ENCODE results near the gene COX7A2L.

COX7A2L gene

GRCh38 chr2:42304059-42304713 is 56.8 kb downstream of the COX7A2L start:
- H3K27ac ChIP-seq (ENCODE audit: low read depth, low read length), result no peak overlapping the region
- no peaks in the 10 kb centered on the region for H3F3A ChIP-seq (ENCODE audit: insufficient read depth)
- peaks cover 9% of the 10 kb centered on the region for H3K36me3 ChIP-seq (ENCODE audit: low read length)
- H3K79me2 ChIP-seq (ENCODE audit: insufficient read depth, low read length), result no peaks in the 10 kb centered on the region
- no peak for TF ChIP-seq EZH2phosphoT487 (conservative IDR thresholded peaks at IDR 0.05; ENCODE audit: low read length)
- TF ChIP-seq, protein P1, sequence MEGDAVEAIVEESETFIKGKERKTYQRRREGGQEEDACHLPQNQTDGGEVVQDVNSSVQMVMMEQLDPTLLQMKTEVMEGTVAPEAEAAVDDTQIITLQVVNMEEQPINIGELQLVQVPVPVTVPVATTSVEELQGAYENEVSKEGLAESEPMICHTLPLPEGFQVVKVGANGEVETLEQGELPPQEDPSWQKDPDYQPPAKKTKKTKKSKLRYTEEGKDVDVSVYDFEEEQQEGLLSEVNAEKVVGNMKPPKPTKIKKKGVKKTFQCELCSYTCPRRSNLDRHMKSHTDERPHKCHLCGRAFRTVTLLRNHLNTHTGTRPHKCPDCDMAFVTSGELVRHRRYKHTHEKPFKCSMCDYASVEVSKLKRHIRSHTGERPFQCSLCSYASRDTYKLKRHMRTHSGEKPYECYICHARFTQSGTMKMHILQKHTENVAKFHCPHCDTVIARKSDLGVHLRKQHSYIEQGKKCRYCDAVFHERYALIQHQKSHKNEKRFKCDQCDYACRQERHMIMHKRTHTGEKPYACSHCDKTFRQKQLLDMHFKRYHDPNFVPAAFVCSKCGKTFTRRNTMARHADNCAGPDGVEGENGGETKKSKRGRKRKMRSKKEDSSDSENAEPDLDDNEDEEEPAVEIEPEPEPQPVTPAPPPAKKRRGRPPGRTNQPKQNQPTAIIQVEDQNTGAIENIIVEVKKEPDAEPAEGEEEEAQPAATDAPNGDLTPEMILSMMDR (IDR thresholded peaks at IDR 0.05; ENCODE audit: insufficient read depth, low read length, poor library complexity, severe bottlenecking), result no peak
- no peak overlapping the region for H3K4me2 ChIP-seq (ENCODE audit: low read depth, low read length, poor library complexity, severe bottlenecking)
- H3K9me3 ChIP-seq (ENCODE audit: insufficient read depth, low read length), result no peaks in the 10 kb centered on the region
- no peak overlapping the region for H3K4me3 ChIP-seq (ENCODE audit: insufficient read depth, low read length, poor library complexity, severe bottlenecking)
- no peaks in the 10 kb centered on the region for H3K9me2 ChIP-seq (replicated peaks; ENCODE audit: insufficient read depth, low read length)
- H3K27me3 ChIP-seq (ENCODE audit: low read length), result no peaks in the 10 kb centered on the region
- no peak overlapping the region for H2AFZ ChIP-seq (ENCODE audit: low read depth, low read length, severe bottlenecking)
- no peak overlapping the region for H3K9ac ChIP-seq (ENCODE audit: low read length)
- no peaks in the 10 kb centered on the region for H4K20me1 ChIP-seq (ENCODE audit: low read depth, low read length)

GRCh38 chr2:42303252-42303651 is 57.8 kb downstream of the COX7A2L start:
- H3K79me2 ChIP-seq (ENCODE audit: insufficient read depth, low read length), result no peaks in the 10 kb centered on the region
- H3K9ac ChIP-seq (ENCODE audit: low read length), result no peak overlapping the region
- no peak overlapping the region for H3K4me2 ChIP-seq (ENCODE audit: low read depth, low read length, poor library complexity, severe bottlenecking)
- no peaks in the 10 kb centered on the region for H3F3A ChIP-seq (ENCODE audit: insufficient read depth)
- H3K27ac ChIP-seq (ENCODE audit: low read depth, low read length), result no peak overlapping the region
- no peaks in the 10 kb centered on the region for H3K9me3 ChIP-seq (ENCODE audit: insufficient read depth, low read length)
- peaks cover 9% of the 10 kb centered on the region for H3K36me3 ChIP-seq (ENCODE audit: low read length)
- no peak overlapping the region for H2AFZ ChIP-seq (ENCODE audit: low read depth, low read length, severe bottlenecking)
- H4K20me1 ChIP-seq (ENCODE audit: low read depth, low read length), result no peaks in the 10 kb centered on the region
- TF ChIP-seq EZH2phosphoT487 (conservative IDR thresholded peaks at IDR 0.05; ENCODE audit: low read length), result no peak
- TF ChIP-seq, protein P1 (IDR thresholded peaks at IDR 0.05; ENCODE audit: insufficient read depth, low read length, poor library complexity, severe bottlenecking), result no peak
- no peak overlapping the region for H3K4me3 ChIP-seq (ENCODE audit: insufficient read depth, low read length, poor library complexity, severe bottlenecking)
- H3K27me3 ChIP-seq (ENCODE audit: low read length), result no peaks in the 10 kb centered on the region
- H3K9me2 ChIP-seq (replicated peaks; ENCODE audit: insufficient read depth, low read length), result no peaks in the 10 kb centered on the region

DNA sequence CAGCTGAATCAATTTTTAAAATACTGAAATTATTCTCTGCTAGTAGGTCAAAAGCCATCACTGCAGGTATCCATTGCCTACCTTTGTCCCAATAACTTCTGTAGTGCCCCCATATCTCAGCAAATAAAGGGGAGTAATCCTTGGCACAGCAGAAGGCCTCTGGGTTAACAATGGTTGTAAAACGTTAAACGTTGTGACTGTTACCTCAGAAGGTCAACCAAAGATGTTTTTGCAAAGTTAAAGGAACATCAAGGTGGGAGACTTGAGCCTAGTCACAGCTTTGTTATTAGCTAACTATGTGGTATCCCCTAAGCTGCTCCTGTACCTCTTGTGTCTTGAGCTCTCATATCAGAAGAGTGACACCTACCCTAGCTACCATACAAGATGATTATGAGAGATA is 60.5 kb downstream of the COX7A2L start:
- Histone ChIP-seq H3K4me2 (ENCODE audit: low read depth, low read length, poor library complexity, severe bottlenecking) (no peak overlapping the region), H3K9me2 (replicated peaks; ENCODE audit: insufficient read depth, low read length) (no peaks in the 10 kb centered on the region), H4K20me1 (ENCODE audit: low read depth, low read length) (no peaks in the 10 kb centered on the region), H3K79me2 (ENCODE audit: insufficient read depth, low read length) (no peaks in the 10 kb centered on the region), H3K9me3 (ENCODE audit: insufficient read depth, low read length) (no peaks in the 10 kb centered on the region), H3K4me3 (ENCODE audit: insufficient read depth, low read length, poor library complexity, severe bottlenecking) (no peak overlapping the region), H3F3A (ENCODE audit: insufficient read depth) (no peaks in the 10 kb centered on the region; the same call in 1 of the 2 replicates), H2AFZ (ENCODE audit: low read depth, low read length, severe bottlenecking) (no peak overlapping the region), H3K27ac (ENCODE audit: low read depth, low read length) (no peak overlapping the region), H3K27me3 (ENCODE audit: low read length) (no peaks in the 10 kb centered on the region), H3K9ac (ENCODE audit: low read length) (no peak overlapping the region), H3K36me3 (ENCODE audit: low read length) (peaks cover 11% of the 10 kb centered on the region)
- TF ChIP-seq, protein P1 (IDR thresholded peaks at IDR 0.05; ENCODE audit: insufficient read depth, low read length, poor library complexity, severe bottlenecking), result no peak
- no peak for TF ChIP-seq EZH2phosphoT487 (conservative IDR thresholded peaks at IDR 0.05; ENCODE audit: low read length)

Measured in SU-DHL-6 (cell line).